ENCODE results near the gene NFE2L1.
"Not testable (repeated sequence)": the region's sequence is repeated elsewhere in the genome, so short reads cannot be mapped to it uniquely, and the experiment has no call there.

Gene NFE2L1

DNA sequence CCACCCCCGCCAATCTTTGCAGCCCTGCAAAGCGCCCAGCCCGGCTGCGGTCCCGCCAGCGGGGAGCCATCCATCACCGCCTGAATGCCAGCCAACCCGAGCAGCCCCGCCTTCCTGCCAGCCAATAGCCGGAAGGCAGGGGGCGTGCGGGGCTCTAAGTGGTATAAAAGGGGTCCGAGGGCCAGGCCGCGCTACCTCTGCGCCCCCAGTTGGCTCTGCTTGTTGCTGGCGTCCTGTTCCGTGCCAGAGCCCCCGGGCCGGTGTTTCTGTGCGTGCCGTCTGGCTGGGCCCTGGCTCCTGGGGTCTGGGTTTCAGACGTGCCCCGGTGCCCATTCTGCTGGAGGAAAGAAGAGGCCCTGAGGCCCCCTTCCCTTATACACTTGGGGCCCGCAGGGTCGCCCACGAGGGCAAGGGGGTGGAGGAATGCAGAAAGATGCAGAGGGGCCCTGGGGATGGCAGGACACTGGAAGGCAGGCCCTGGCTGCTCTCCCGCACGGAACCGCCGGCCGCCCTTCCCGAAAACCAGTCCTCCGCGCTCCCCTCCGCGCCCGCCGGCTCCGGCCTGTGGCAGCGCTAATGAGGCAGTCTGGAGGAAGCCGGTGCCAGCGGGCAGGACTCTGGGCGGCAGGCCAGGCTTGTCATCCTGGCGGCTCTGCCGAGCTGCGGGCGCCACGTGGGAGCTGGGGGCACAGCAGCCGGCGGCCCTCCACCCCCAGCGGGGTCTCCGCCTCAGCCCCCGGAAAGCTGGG is 24.6 kb upstream of the NFE2L1 start:
- peak; percentile 64 to 66 for DNase-seq

DNA sequence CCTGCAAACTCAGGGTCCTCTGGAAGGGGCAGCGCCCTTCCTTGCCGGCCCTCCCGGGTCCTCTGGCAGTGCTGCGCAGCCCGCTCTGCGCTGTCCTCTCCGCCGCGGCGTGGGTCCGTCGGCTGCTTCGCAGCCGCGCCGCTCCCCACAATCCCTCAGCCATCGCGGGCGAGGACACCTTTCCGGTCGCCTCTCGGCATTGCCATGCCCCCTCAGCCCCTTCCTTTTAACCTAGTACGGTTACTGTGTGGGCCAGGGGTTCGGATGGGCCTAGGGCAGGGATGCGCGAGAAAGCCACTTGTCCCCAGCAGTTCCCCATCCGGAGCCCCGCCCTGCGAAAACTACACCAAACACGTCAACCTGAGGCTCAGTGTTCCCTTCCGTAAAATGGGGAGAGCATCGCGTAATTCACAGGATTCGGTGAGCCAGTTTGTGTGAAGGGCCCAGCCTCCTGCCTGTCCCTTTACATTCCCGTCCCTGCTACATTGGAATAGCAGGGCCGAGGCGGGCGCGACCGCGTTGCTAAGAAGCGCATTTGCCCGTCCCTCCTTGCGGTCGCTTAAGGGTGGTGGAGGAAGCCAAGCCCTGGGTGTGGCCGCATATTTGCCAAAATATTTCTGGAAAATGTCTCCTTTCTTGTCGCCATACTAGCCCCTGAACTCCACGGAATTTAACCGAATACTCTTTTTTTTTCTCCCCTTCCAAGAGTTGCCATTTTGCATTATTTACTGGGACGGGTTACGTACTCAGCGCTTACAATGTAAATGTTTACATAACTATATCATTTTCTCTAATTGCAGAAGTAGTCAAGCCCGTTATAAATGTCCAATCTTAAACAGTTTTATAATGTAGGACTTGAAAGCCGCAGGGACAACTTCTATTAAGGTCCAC is 23.8 kb upstream of the NFE2L1 start:
- peak in 1 of 2 experiments; percentile 32 for DNase-seq

DNA sequence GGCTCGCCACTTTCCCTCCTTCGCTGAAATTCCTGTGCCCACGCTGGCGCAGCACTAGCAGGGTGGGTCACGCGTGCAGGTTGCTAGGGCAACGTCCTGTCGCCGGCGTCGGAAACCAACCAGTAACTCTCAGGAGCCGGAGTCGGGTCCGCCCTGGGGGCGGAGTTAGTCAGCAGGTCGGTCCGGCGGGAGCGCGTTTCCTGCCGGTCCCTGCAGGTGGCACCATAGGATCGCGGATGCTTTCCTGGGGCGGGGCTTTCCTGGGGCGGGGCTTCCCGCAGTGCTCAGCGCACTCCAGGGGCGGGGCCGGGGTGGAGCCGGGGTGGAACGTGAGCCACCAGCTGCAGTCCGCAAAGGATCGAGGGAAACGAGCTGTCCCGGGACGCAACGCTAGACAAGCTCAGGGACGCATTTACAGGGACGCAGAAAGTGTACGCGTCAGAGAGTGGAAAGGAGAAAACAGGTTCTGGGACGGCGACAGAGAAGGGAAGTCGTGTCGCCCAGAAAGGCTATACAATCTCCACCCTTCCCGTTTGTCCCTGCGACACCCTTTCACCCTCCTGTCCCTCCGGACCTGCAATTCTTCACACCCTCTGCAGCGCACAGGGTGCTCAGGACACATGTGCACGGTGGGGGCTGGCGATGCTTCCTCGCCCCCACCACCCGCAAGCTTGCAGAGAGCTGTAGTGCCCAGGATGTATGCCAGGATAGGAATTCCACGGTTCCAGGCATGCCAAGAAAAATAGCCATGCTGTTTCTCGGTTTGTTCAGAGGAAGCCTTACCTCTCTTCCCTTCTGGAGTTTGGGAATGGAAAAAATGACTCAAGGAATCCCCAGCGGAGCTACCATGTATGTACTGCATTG is 22.9 kb upstream of the NFE2L1 start:
- peak; percentile 97 to 98 for DNase-seq

DNA sequence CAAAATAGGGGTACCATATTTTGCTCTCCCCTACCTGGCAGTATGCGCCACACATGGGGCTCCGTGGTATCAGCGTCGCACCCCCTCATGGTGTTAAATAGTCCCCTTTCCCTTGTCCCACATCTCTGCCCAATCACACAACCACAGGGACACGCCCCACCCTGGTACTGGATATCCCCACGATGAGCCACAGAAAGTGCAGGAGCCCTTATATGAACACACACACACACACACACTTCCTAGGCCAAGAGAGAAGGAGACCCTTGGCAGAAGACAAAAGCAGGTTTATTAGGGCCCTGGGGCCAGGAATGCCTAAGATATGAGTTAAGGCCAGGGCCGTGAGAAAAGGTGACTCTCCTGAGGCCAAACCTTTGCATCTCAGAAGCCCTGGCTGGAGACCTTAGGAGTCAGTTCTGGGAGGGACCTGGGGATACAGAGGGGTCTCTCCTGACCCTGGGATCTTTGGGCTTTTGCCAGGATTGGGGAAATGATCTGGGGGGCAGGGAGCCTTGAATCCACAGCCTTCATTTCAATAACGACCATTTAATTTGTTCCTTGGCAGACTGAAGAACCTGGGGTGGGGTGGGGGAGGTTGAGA is 22.2 kb upstream of the NFE2L1 start:
- no peak for DNase-seq

DNA sequence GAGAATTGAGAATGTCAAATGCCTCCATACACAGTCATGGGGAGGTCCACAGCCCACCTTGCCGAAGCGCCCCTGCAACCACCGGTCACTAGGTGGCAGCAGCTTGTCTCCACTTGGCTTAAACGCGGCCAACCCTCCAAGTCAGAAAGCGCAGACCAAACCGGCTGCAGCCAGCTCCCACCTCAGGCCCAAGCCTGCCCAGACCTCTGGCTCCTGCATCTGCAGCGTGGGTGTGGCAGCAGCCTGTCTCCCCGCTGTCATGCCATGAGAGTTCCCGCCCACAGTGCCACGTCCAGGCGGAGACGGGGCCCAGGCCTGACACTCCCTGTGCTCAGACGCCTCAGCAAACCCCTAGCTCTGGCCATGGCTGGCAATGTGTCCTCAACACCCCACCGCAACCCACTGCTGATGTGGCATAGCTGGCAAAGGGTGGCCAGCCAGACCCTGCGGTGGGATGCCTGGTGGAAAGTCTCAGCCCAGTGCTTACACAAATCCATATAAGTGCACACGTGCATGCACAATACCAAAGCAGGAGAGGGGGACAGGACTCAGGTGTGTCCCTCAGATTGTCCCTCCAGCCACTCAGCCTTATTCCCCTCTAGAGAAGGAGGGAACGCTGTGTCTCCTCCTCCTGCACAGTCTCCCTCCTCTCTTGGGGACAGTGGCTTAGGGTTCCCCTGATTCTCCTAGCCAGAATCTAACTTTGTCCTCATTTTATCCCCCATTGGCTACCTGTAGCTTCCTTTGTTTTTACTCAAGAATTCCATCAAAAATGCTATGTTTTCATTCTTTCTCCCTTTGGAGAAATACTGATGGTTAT is 21.4 kb upstream of the NFE2L1 start:
- DNase-seq: peak; percentile 67 to 82

DNA sequence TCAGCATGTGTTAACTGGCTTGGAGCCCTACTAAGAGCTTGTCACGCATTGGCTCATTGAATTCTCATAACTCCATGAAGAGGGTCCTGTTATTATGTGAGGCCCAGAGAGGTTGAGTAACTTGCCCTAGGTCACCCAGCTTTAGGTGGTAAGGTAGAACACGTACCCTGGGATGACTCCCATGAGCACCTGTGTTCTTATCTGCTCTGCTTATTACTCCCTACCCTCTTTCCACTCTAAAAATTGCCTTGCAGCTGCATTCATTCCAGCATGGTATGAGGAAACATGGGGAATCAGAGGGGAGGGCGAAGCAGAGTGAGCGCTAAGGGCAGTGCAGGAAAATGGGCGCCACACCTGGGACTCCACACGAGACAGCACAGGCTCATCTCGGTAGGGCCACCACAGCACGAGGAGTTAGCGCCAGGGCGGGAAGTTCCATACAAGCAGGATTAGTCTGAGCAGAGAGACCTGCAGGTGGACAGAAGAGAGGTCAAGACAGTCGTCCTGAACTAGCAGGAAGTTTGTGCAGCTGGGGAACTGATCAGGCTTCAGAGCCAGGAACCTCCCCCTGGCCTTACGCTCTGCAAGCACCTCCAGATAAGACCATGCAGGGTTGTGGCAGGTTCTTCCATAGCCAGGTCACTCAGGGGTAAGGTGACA is 20.7 kb upstream of the NFE2L1 start:
- DNase-seq: no peak

DNA sequence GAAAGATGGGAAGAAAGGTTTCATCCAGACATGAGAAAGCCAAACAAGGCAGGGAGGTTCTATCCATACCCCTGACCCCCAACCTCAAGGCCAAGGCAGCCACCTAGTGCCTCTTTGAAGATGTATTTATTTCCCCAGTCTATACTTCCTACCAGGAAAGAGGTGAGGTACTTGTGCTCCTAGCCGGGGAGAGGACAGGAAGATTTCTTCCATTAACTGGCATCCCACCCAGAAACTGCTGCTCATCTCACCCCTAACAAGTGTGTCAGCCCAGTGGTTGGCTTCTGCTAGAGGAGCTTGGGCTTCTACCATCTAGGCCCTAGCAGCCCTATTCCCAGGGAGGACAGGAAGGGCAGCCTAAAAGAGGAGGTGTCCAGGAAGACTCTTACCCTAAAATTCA is 19.4 kb upstream of the NFE2L1 start:
- DNase-seq: no peak

DNA sequence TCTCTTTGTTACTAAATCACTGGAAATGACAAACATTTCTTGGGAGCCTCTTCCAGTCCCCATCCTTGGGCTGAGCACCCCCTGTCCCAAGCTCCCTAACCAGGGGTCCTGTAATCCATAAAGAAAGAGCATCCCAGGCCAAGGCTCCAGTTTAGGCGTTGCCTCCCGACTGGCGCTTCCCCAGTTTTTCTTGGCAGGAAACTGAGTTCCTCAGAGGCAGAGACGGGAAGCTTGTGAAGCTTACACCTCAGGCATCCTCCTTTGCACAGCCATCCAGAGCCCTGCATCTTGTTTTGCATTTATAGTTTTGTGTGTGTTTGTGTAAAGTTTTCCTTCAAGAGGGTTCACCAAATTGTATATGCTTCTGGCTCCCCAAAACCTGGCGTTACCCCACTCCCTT is 17.6 kb upstream of the NFE2L1 start:
- no peak for DNase-seq

DNA sequence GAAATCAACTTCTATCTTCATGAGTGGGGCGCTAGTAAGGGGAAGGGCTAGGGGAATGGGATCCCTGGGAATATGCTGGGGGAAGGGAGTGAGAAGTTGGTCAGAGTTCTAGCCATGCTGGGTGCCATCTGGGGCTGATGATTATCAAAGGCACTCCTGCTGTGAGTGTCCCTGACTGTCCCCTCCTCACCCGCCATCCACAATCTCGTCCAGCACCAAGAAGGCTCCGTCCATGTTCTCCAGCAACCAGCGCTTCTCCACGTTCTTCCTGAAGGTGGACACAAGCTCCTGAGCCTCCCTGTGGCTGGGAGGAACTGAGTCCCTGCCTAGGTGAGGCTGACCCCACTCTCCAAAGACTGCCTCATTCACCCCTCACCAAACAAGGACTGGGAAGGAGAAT is 16.2 kb upstream of the NFE2L1 start:
- no peak for DNase-seq

DNA sequence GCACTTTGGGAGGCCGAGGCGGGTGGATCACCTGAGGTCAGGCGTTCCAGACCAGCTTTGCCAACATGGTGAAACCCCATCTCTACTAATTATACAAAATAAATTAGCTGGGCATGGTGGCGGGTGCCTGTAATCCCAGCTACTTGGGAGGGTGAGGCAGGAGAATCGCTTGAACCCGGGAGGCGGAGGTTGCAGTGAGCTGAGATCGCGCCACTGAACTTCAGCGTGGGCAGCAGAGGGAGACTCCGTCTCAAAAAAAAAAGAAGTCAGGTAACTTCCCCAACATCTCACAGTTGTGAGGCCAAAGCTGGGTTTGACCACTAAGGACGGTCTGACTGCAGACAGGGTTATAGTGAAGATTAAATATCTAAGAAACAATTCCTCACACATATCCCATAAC is 13.4 kb upstream of the NFE2L1 start:
- not testable (repeated sequence) for DNase-seq

DNA sequence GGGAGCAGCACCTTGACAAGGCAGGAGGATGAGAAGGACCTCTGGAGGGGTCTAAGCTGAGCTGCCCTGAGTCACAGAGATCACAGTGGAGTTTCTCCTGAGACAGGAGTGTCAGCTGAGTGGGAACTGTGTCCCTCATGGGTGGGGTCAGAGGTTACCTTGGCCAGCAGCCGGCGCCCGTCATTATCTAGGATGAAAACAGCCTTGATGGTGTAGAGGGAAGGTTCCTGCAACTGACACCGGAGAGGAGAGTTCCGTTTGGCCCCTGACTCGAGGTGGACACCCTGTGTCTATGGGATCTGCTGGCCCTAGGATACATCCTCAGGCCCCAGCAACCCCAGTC is 11.5 kb upstream of the NFE2L1 start:
- no peak for DNase-seq

DNA sequence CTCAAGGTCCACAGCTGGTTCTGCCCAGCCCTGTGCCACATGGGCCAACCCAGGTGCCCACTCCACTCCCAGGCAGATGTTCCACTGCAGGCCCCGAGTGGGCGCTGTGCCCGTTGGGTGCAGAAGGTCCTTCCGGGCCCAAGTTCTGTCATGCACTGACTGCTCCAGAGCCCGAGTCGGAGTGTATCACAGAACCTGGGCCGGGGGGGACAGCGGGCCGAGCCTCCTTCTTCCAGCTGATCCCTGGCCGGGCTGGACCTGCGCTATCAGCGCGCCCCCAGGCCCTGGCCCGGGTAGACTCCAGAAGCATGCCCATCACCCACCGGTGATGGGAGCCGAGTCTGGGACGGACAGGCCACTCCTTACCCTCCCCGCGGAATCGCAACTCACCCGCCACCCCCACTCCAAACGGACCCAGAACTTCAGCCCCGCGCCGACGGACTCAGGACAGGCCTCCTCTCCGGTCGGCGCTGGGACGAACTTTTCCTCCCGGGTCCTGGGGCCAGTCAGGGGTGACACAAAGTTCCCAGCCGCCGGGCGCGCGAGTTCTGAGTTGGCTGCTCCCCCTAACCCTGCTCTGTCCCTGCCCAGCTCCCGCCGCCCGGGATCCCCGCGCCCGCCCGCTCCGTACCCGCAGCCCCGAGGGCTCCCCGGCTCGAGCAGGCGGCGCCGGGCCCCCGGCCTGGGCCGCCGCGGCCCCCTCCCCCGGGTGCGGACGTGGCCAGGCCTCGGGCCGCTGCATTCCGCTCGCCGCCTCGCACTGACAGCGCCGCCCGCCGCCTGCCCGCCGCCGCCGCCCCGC is 10.9 kb upstream of the NFE2L1 start, which contains the start of gene COPZ2:
Gene COPZ2, minus strand, starts transcription at position 762 of the 802 bp plus-strand sequence. Its CDS starts 20 bp downstream, at position 742.
- DNase-seq: no peak

DNA sequence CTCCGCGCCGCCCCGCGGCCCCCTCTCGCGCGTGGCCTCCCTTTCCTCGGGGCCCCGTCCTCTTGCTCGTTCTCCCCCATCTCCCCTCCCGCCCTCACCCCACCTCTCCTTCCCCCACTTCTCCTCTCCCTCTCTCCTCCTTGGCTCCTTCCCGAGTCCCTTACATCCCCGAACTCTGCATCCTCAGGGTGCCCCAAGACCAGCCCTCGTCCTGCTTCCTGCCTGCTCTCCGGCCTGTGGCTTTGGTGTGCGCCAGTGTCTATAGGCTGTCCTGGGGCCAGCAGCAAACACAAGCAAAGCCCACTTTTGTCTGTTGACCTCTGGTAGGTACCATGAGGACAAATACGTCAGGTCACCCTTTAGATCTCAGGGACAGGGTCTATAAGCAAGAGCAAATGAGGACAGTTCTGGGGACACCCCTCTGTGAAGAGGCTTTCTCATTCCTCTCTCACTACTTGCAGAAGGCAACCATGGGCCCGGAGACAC is 10.3 kb upstream of the NFE2L1 start:
- DNase-seq: no peak

DNA sequence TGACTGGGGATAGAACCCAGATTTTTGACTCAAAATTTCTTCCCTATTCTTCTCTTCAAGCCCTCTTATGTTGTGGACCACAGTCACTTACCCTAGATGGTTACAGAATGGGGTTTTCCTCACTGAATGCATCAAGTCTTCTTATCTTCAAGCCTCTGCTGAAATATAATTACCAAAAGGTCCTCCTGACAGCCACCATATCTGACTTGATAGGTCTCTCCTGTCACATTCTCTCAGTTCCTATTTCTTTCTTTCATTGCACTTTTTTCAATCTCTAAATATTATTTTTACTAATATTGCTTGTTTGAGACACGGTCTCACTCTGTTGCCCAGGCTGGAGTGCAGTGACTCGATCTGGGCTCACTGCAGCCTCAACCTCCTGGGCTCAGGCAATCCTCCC is 9.5 kb upstream of the NFE2L1 start:
- DNase-seq: no peak

DNA sequence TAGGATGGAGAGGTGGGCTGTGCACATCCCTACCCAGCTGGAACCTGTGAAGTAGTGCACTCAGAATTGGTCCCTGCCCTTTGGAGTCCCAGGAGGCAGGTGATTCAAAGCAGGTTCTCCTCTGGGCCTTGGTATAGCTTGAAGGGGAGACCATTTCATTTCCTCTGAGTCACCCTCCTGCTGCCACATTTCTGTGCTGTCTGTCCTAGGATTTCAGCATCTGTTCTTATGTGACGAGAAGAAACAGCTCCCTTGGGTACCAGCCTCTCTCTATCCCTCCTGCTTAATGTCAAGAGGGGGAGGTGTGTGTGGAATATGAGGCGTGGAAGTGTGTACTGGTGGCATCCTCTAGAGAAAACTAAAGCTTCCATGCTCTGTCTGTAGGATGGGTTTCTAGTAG is 5.0 kb upstream of the NFE2L1 start:
- no peak for DNase-seq

DNA sequence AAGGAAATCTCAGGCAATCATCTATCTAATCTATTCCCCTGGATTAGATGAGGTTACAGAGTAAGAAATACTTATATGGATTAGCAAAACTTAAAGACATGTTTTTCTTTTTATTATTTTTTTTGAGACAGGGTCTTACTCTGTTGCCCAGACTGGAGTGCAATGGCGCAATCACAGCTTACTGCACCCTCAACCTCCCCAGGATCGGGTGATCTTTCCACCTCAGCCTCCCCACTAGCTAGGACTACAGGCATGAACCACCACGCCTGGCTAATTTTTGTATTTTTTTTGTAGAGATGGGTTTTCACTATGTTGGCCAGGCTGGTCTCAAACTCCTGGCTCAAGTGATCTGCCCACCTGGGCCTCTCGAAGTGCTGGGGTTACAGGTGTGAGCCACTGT is 3.3 kb upstream of the NFE2L1 start:
- no peak for DNase-seq

DNA sequence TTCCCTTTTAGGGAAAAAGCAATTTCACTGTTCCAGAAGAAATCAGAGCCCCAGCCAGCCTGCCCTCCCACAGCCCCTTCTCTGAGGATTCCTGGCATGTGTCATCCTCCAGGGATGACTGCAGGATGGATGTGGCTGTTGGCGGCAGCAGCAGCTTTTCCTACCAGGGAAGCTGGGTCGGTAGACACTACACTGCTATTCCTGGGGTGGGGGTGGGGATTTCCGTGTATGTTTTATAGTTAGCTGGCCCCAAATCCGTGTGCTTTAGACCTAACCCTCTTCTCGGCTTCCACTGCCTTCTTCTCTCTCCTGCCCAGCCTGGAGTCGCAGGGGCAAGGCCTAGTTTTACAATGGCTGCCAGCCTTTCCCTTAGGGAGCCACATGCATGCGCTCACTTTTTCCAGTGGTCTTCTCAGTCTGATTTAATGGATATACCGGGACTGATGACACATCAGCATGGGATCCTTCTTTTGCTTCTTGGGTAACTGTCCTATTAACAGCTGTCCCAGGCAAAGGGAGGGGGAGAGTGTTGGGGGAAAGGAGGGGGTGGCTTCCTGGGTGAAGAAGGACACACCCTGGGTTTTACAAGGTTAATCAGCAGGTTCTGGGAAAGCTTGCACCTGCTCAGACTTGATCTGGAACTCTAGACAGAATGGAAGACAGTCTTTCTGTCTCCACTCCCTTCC is 2.7 kb upstream of the NFE2L1 start:
- no peak for DNase-seq

DNA sequence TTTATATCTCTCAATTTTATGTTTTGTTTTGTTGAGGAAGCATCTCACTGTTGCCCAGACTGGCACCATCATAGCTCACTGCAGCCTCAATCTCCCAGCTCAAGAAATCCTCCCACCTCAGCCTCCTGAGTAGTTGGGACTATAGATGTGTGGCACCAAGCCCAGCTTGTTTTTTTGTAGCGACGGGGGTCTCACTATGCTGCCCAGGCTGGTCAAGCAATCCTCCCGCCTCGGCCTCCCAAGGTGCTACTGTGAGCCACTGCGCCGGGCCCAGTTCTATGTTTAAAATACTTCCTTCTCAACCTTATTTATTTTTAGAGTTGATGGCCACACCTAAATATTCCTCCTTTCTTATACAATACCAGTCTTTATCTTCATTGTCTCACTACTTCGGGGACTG is 1.9 kb upstream of the NFE2L1 start:
- no peak for DNase-seq

DNA sequence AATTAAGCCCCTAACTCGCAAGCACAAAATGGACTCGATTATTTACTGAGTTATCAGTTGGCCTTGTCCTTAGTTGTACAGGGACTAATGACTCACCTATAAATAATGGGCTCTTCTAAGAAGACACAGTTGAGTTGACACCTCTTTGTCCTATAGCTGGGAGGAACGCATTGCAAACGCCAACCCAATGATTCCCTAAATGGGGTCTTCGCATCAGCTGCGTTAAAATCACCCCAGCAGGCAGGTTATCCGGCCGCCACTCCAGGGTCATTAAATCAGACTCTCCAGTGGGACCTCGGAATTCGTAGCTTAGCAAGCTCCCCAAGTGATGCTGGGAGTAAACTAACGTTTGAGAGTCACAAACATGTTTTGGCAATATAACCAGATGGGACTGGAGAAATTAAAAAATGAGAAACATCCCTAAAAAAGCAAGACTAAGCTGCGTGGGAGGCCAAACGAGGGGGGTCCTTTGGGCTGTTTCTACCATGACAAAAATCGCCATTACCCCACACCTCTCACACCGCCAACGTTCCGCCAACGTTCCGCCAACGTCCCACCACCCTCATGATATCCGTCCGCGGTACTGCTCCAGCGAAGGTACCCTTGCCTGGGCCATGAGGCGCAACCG is 932 bp upstream of the NFE2L1 start:
- DNase-seq: no peak

Measured in AML-193 (cell line).